Measurements from ENCODE around the gene BRD1. TPM values are rescaled to one million over a fixed set of nuclear protein-coding genes. Genes with fewer than 3 reads are reported as not detected.

BRD1 gene
- total and polyA plus RNA-seq, 2 experiments from 2014 or later: 25.0 to 25.9 TPM

GRCh38 chr22:49728570-49729271 is 99.0 kb downstream of the BRD1 start:
- H3K36me3 ChIP-seq (replicated peaks; ENCODE audit: insufficient read depth, low read depth): no peaks in the 10 kb centered on the region
- no peaks in the 10 kb centered on the region for H3K9me2 ChIP-seq (replicated peaks; ENCODE audit: insufficient read depth)
- H3K27ac ChIP-seq: no peak overlapping the region
- no peak for DNase-seq (ENCODE audit: low spot score)
- H4K20me1 ChIP-seq (ENCODE audit: insufficient read depth, poor library complexity, severe bottlenecking): no peaks in the 10 kb centered on the region
- TF ChIP-seq EZH2 (IDR thresholded peaks at IDR 0.05; ENCODE audit: borderline replicate concordance): no peak
- no peak for TF ChIP-seq CTCF (IDR thresholded peaks at IDR 0.05; ENCODE audit: poor library complexity)
- no peaks in the 10 kb centered on the region for H3K9me3 ChIP-seq (ENCODE audit: low read depth)
- H3K4me2 ChIP-seq: no peak overlapping the region
- H3K4me1 ChIP-seq (ENCODE audit: insufficient read depth): no peaks in the 10 kb centered on the region
- no peak overlapping the region for H3K4me3 ChIP-seq
- H3K27me3 ChIP-seq: peaks cover 38% of the 10 kb centered on the region
- no peaks in the 10 kb centered on the region for H3K79me2 ChIP-seq
- WGBS (ENCODE audit: low lambda C conversion rate, missing lambda C conversion rate): 86% methylated on average over 26 of the region's 31 CpGs
- H2AFZ ChIP-seq: no peak overlapping the region

- H3K4me2 ChIP-seq: no peak overlapping the region
- peaks cover 45% of the 10 kb centered on the region for H3K27me3 ChIP-seq
- no peaks in the 10 kb centered on the region for H3K79me2 ChIP-seq
- no peaks in the 10 kb centered on the region for H3K9me2 ChIP-seq (replicated peaks; ENCODE audit: insufficient read depth)
- no peaks in the 10 kb centered on the region for H3K9me3 ChIP-seq (ENCODE audit: low read depth)
- no peak overlapping the region for H2AFZ ChIP-seq
- DNase-seq (ENCODE audit: low spot score): no peak
- no peaks in the 10 kb centered on the region for H3K36me3 ChIP-seq (replicated peaks; ENCODE audit: insufficient read depth, low read depth)
- H3K27ac ChIP-seq: no peak overlapping the region
- no peaks in the 10 kb centered on the region for H4K20me1 ChIP-seq (ENCODE audit: insufficient read depth, poor library complexity, severe bottlenecking)
- H3K4me1 ChIP-seq (ENCODE audit: insufficient read depth): no peaks in the 10 kb centered on the region
- H3K4me3 ChIP-seq: no peak overlapping the region
- 74% methylated on average over 16 of the region's 16 CpGs for WGBS (ENCODE audit: low lambda C conversion rate, missing lambda C conversion rate)
- TF ChIP-seq CTCF (IDR thresholded peaks at IDR 0.05; ENCODE audit: poor library complexity): no peak
- no peak for TF ChIP-seq EZH2phosphoT487 (IDR thresholded peaks at IDR 0.05; ENCODE audit: low read depth, severe bottlenecking, unreplicated experiment)
- TF ChIP-seq EZH2 (IDR thresholded peaks at IDR 0.05; ENCODE audit: borderline replicate concordance): no peak
Observed at GRCh38 chr22:49727881-49728569, 99.6 kb downstream of the BRD1 start.

GRCh38 chr22:49727191-49727880 is 100.3 kb downstream of the BRD1 start:
- Histone ChIP-seq H3K36me3 (replicated peaks; ENCODE audit: insufficient read depth, low read depth) (no peaks in the 10 kb centered on the region), H3K4me2 (no peak overlapping the region), H3K27me3 (peaks cover 48% of the 10 kb centered on the region), H3K9me2 (replicated peaks; ENCODE audit: insufficient read depth) (no peaks in the 10 kb centered on the region), H3K4me3 (no peak overlapping the region), H3K79me2 (no peaks in the 10 kb centered on the region), H3K4me1 (ENCODE audit: insufficient read depth) (no peaks in the 10 kb centered on the region), H2AFZ (no peak overlapping the region), H3K27ac (no peak overlapping the region), H3K9me3 (ENCODE audit: low read depth) (no peaks in the 10 kb centered on the region), H4K20me1 (ENCODE audit: insufficient read depth, poor library complexity, severe bottlenecking) (no peaks in the 10 kb centered on the region)
- 91% methylated on average over 25 of the region's 27 CpGs for WGBS (ENCODE audit: low lambda C conversion rate, missing lambda C conversion rate)
- TF ChIP-seq EZH2 (IDR thresholded peaks at IDR 0.05; ENCODE audit: borderline replicate concordance) (no peak), CTCF (IDR thresholded peaks at IDR 0.05; ENCODE audit: poor library complexity) (no peak), EZH2phosphoT487 (IDR thresholded peaks at IDR 0.05; ENCODE audit: low read depth, severe bottlenecking, unreplicated experiment) (no peak)
- no peak for DNase-seq (ENCODE audit: low spot score)
